Hepatocyte (in vitro differentiated cells): ENCODE measurements around the gene APBA1. TPM values are rescaled to one million over a fixed set of nuclear protein-coding genes. Genes with fewer than 3 reads are reported as not detected.

Experiments used
- DNase-seq: peaks from one replicate; pipeline ENCODE4 v3.0.0-alpha.2; 2016; ENCODE audit warnings: low spot score
- H2AFZ ChIP-seq: fragments of 200-600 bp; sonication (generic); 2 replicates; pipeline ENCODE4 v1.6.0; 2016; ENCODE audit warnings: antibody characterized with exemption, mild to moderate bottlenecking
- H3K27ac ChIP-seq: fragments of 200-600 bp; sonication (generic); 2 replicates; pipeline ENCODE4 v1.5.1; 2016; ENCODE audit warnings: mild to moderate bottlenecking
- H3K27me3 ChIP-seq: fragments of 200-600 bp; sonication (generic); 2 replicates; pipeline ENCODE4 v1.6.1; 2016
- H3K36me3 ChIP-seq: fragments of 200-600 bp; sonication (generic); replicated peaks from 2 replicates; pipeline ENCODE4 v1.5.1; 2016; ENCODE audit warnings: low read depth; ENCODE audit not compliant: insufficient read depth
- H3K4me1 ChIP-seq: fragments of 200-600 bp; sonication (generic); 2 replicates; pipeline ENCODE4 v1.5.1; 2016; ENCODE audit warnings: mild to moderate bottlenecking, moderate library complexity; ENCODE audit not compliant: insufficient read depth
- H3K4me2 ChIP-seq: fragments of 200-600 bp; sonication (generic); 2 replicates; pipeline ENCODE4 v1.6.0; 2016
- H3K4me3 ChIP-seq: fragments of 200-600 bp; sonication (generic); 2 replicates; pipeline ENCODE4 v1.5.1; 2016; ENCODE audit warnings: mild to moderate bottlenecking
- H3K79me2 ChIP-seq: fragments of 200-600 bp; sonication (generic); 2 replicates; pipeline ENCODE4 v1.6.0; 2017; ENCODE audit warnings: mild to moderate bottlenecking
- H3K9me2 ChIP-seq: fragments of 200-600 bp; sonication (generic); replicated peaks from 2 replicates; pipeline ENCODE4 v1.6.0; 2017; ENCODE audit warnings: mild to moderate bottlenecking; ENCODE audit not compliant: insufficient read depth
- H3K9me3 ChIP-seq: fragments of 200-600 bp; sonication (generic); 2 replicates; pipeline ENCODE4 v1.5.1; 2016; ENCODE audit warnings: low read depth, mild to moderate bottlenecking
- H4K20me1 ChIP-seq: fragments of 200-600 bp; sonication (generic); 2 replicates; pipeline ENCODE4 v1.6.0; 2016; ENCODE audit warnings: mild to moderate bottlenecking; ENCODE audit not compliant: insufficient read depth, poor library complexity, severe bottlenecking
- EZH2 ChIP-seq: fragments of 200-600 bp; sonication (generic); IDR thresholded peaks from 2 replicates; pipeline ENCODE4 v1.6.1; 2016; ENCODE audit warnings: antibody characterized with exemption, mild to moderate bottlenecking, borderline replicate concordance
- EZH2phosphoT487 ChIP-seq: fragments of 200-600 bp; sonication (generic); IDR thresholded peaks from one replicate; pipeline ENCODE4 v1.6.1; 2018; ENCODE audit warnings: antibody characterized with exemption, mild to moderate bottlenecking, low read depth, moderate library complexity; ENCODE audit not compliant: unreplicated experiment, severe bottlenecking
- WGBS: methylation state at CpG from one replicate; pipeline ENCODE4 v1.1.6; 2016; ENCODE audit warnings: low lambda C conversion rate; ENCODE audit errors: missing lambda C conversion rate; 5-methylcytosine and 5-hydroxymethylcytosine counted together
- polyA plus RNA-seq: library from polyadenylated mRNA; unstranded; fragments of >200 nt; fragmentation: Nextera tagmentation; extraction: Ambion mirVana; gene quantifications from 2 replicates; pipeline ENCODE4 v1.2.1, GENCODE V29; 2016
- total RNA-seq: library from RNA; depleted of rRNA; stranded (reverse); fragments of >200 nt; gene quantifications from 2 replicates; pipeline ENCODE4 v1.2.3, GENCODE V29; 2014
- TF ChIP-seq, protein P1 (sequence below): fragments of 200-600 bp; sonication (generic); IDR thresholded peaks from 2 replicates; pipeline ENCODE4 v1.5.1; 2016; ENCODE audit warnings: antibody characterized with exemption, mild to moderate bottlenecking; ENCODE audit not compliant: poor library complexity

APBA1 gene
- total and polyA plus RNA-seq, 2 experiments from 2014 or later: 1.5 to 12.0 TPM

DNA sequence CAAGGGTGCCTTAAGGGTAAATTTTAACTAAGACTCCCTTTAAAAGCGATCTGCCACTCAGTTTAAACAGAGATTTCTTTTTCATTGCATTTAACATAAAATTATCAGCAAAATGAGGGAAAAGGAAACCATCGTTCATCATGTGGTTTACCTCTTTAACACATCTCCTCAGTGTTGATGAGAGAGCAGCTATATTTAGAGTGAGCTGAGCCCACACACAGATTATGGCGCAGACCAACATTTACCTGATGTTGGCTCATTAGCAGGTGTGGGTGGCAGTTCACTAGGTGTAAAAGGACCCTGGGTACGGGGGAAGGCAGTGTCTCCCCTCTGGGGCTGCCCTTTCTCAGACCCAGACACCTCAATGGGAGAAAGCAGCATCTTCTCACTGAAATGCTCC, 197.3 kb downstream of the APBA1 start:
- Histone ChIP-seq H3K9me2 (no peaks in the 10 kb centered on the region), H3K4me1 (peaks cover 25% of the 10 kb centered on the region), H2AFZ (no peak overlapping the region), H3K27ac (no peak overlapping the region), H3K79me2 (no peaks in the 10 kb centered on the region), H3K27me3 (no peaks in the 10 kb centered on the region), H3K9me3 (no peaks in the 10 kb centered on the region), H3K36me3 (no peaks in the 10 kb centered on the region), H4K20me1 (no peaks in the 10 kb centered on the region), H3K4me3 (no peak overlapping the region), H3K4me2 (no peak overlapping the region)
- DNase-seq: no peak
- TF ChIP-seq EZH2phosphoT487 (no peak), EZH2 (no peak)
- TF ChIP-seq, protein P1, sequence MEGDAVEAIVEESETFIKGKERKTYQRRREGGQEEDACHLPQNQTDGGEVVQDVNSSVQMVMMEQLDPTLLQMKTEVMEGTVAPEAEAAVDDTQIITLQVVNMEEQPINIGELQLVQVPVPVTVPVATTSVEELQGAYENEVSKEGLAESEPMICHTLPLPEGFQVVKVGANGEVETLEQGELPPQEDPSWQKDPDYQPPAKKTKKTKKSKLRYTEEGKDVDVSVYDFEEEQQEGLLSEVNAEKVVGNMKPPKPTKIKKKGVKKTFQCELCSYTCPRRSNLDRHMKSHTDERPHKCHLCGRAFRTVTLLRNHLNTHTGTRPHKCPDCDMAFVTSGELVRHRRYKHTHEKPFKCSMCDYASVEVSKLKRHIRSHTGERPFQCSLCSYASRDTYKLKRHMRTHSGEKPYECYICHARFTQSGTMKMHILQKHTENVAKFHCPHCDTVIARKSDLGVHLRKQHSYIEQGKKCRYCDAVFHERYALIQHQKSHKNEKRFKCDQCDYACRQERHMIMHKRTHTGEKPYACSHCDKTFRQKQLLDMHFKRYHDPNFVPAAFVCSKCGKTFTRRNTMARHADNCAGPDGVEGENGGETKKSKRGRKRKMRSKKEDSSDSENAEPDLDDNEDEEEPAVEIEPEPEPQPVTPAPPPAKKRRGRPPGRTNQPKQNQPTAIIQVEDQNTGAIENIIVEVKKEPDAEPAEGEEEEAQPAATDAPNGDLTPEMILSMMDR: no peak
- WGBS: 91% methylated on average over 4 of the region's 4 CpGs

DNA sequence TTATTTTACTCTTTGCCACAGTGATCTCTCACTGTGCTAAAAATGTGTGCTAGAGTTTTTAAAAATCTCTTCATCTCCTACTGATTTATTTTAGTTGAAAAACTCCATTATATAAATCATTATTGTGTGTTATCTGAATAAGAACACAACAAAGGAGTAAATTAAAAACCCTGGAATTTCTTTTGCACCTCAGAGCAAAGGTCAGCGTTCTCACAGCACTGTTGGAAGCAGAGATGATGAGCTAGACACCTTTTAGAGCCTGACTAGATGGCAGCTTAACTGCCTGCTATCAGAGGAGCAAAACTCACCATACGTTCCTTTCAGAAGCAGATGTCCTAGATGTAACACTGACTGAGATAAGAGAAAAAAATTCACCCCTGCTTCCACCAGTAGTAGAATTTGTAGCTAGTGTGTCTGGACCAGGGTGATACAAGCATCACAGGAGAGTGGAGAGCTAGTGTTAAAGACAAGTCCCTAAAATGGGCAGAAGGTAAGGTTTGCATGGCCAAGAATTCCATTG, 200.0 kb downstream of the APBA1 start:
- Histone ChIP-seq H3K9me2 (no peaks in the 10 kb centered on the region), H3K4me3 (no peak overlapping the region), H3K79me2 (no peaks in the 10 kb centered on the region), H3K4me1 (peaks cover 36% of the 10 kb centered on the region), H4K20me1 (no peaks in the 10 kb centered on the region), H2AFZ (no peak overlapping the region), H3K27me3 (no peaks in the 10 kb centered on the region), H3K9me3 (no peaks in the 10 kb centered on the region), H3K4me2 (no peak overlapping the region), H3K36me3 (no peaks in the 10 kb centered on the region), H3K27ac (peak overlapping the region; percentile 21)
- no peak for TF ChIP-seq EZH2
- TF ChIP-seq, protein P1: no peak
- no peak for TF ChIP-seq EZH2phosphoT487
- no peak for DNase-seq
- 49% methylated on average over 2 of the region's 2 CpGs for whole genome bisulfite sequencing

DNA sequence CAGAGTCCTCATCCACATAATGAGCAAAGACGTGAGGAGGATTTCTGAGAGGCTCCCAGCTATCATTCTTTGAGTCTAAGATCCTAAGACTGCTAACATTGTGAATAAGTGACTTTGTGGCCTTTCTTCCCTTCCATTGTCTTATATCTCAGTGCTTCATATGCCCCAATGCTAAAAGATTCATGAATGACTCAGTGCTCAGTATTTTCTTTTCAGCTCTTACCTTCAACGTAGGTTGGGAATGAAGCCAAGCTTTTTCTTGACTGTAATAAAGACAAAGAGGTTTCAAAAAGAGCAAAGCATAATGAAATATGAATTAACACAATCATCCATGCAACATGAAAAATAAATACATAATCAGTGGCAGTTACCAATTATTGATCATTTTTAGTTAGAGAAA, 200.7 kb downstream of the APBA1 start:
- Histone ChIP-seq H3K27ac (peak overlapping the region; percentile 72), H2AFZ (no peak overlapping the region)
- 72% methylated on average over 2 of the region's 2 CpGs for WGBS

More for the DNA sequence above, 200.7 kb downstream of the APBA1 start:
- no peak for DNase-seq
- Histone ChIP-seq H3K4me3 (no peak overlapping the region), H3K79me2 (no peaks in the 10 kb centered on the region), H3K4me2 (no peak overlapping the region), H3K36me3 (no peaks in the 10 kb centered on the region), H3K27me3 (no peaks in the 10 kb centered on the region), H3K9me3 (no peaks in the 10 kb centered on the region), H3K4me1 (peaks cover 36% of the 10 kb centered on the region), H3K9me2 (no peaks in the 10 kb centered on the region), H4K20me1 (no peaks in the 10 kb centered on the region)
- TF ChIP-seq EZH2phosphoT487: no peak
- no peak for TF ChIP-seq EZH2
- TF ChIP-seq, protein P1: no peak
